Measurements from ENCODE around the gene TIMM13. TPM values are rescaled to one million over a fixed set of nuclear protein-coding genes. Genes with fewer than 3 reads are reported as not detected.

TIMM13 gene
- polyA plus RNA-seq, 1 donor (not counting 4 experiments of a cell fraction or from before 2014, with no cell fraction given), result 45.0 TPM

DNA sequence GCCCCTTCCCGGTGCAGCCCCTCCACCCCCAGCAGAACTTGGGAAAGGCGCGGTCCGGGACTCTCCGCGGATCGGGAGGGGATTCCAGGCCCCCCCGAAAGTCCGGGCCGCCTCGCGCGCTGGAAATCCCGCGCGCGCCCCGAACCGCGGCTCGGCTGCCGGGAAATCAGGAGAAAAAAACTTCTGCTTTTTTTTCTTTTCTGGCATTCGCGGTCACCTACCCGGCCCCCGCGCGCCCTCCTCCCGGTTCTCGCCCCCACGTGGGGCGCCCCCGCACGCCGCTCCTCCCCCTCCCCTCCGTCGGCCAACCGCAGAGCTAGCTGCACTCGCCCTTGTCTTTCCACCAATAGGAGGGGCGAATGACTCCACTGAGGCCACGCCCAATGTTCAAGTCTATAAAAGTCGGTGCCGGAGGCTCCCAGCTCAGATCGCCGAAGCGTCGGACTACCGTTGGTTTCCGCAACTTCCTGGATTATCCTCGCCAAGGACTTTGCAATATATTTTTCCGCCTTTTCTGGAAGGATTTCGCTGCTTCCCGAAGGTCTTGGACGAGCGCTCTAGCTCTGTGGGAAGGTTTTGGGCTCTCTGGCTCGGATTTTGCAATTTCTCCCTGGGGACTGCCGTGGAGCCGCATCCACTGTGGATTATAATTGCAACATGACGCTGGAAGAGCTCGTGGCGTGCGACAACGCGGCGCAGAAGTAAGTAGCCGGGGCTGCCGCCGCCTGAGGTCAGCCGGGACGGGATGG, 48.5 kb upstream of the TIMM13 start, which contains the start of gene GADD45B:
Gene GADD45B, plus strand, starts transcription at position 426 of the 749 bp plus-strand sequence. Its CDS starts 232 bp downstream, at position 658.
- Histone ChIP-seq H3K27me3 (ENCODE audit: control insufficient read depth, extremely low read depth, insufficient read depth, low read length) (no peaks in the 10 kb centered on the region), H4K20me1 (ENCODE audit: control insufficient read depth, extremely low read depth, insufficient read depth, low read length) (peaks cover 6% of the 10 kb centered on the region), H3K9me3 (ENCODE audit: control insufficient read depth, low read depth, low read length) (no peaks in the 10 kb centered on the region), H3K4me2 (ENCODE audit: control insufficient read depth, extremely low read depth, insufficient read depth, low read depth, low read length) (peak within 1 kb of the TSS; percentile 96), H3K27ac (ENCODE audit: control insufficient read depth, insufficient read depth, low read length) (peak within 1 kb of the TSS; percentile 76), H3K4me1 (ENCODE audit: control insufficient read depth, extremely low read depth, insufficient read depth, low read length) (peaks cover 5% of the 10 kb centered on the region), H2AFZ (ENCODE audit: control insufficient read depth, low read length) (peak within 1 kb of the TSS; percentile 20), H3K4me3 (ENCODE audit: control insufficient read depth in 2 of 3, extremely low read depth in 1 of 3, insufficient read depth in 2 of 3, low read depth in 1 of 3, low read length in 3 of 3) (peak within 1 kb of the TSS; percentile 84 to 99 (median 89)), H3K79me2 (ENCODE audit: control insufficient read depth, insufficient read depth, low read length) (peaks cover 21% of the 10 kb centered on the region), H3K9ac (ENCODE audit: control insufficient read depth, extremely low read depth, insufficient read depth, low read length) (peak within 1 kb of the TSS; percentile 86), H3K36me3 (ENCODE audit: control insufficient read depth in 2 of 2, extremely low read depth in 1 of 2, insufficient read depth in 2 of 2, low read length in 2 of 2) (peaks cover 5 to 8% of the 10 kb centered on the region in 2 experiments), H3K9me1 (ENCODE audit: control insufficient read depth, extremely low read depth, insufficient read depth, low read length) (no peaks in the 10 kb centered on the region)
- DNase-seq (ENCODE audit: low read depth, low spot score) (peak; percentile 90), FAIRE-seq (peak; percentile 66)
- TF ChIP-seq, protein P1, sequence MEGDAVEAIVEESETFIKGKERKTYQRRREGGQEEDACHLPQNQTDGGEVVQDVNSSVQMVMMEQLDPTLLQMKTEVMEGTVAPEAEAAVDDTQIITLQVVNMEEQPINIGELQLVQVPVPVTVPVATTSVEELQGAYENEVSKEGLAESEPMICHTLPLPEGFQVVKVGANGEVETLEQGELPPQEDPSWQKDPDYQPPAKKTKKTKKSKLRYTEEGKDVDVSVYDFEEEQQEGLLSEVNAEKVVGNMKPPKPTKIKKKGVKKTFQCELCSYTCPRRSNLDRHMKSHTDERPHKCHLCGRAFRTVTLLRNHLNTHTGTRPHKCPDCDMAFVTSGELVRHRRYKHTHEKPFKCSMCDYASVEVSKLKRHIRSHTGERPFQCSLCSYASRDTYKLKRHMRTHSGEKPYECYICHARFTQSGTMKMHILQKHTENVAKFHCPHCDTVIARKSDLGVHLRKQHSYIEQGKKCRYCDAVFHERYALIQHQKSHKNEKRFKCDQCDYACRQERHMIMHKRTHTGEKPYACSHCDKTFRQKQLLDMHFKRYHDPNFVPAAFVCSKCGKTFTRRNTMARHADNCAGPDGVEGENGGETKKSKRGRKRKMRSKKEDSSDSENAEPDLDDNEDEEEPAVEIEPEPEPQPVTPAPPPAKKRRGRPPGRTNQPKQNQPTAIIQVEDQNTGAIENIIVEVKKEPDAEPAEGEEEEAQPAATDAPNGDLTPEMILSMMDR (optimal IDR thresholded peaks at IDR 0.05 in 1 of 3, IDR thresholded peaks at IDR 0.05 in 1 of 3, conservative IDR thresholded peaks at IDR 0.05 in 1 of 3; ENCODE audit: extremely low read depth in 1 of 3, insufficient read depth in 2 of 3, low read length in 3 of 3), result no peak
- TF ChIP-seq EZH2 (IDR thresholded peaks at IDR 0.05; ENCODE audit: low read length), result no peak
- dilution Hi-C loops (cut with MboI; ENCODE audit: extremely low pct_ligation_motif_present, low sequenced_read_pairs), result no loop called here

DNA sequence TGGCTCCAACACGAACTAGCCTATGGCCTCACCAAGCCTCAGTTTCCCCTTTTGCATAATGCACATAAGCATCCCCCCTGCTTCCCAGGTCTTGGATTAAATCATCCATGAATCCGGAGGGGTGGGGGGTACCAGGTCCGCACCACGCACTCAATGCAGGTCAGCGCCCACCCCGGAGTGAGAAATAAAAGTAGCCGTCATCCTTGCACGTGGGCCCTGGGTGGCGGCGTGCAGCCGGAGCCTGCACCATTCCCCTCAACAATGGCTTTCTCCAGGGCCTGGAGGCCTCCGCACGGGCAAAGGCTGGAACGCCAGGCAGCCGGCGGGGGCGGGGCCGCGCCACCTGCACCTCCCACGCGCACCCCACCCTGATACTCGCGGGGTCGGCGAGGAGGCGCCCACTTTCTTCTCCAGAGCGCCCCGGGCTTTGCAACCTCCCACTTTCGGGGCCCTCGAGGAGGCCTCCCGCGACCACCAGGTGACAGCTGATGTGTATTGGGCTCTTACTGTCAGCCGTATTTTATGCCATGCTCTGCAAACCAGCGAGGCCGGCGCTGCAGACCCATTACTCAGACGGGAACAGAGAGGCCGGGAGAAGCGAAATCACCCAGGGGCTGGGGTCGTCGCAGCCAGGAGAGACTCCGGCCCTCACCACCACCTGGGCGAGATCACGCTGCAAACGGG, 47.8 kb upstream of the TIMM13 start:
- Histone ChIP-seq H3K36me3 (ENCODE audit: control insufficient read depth in 2 of 2, extremely low read depth in 1 of 2, insufficient read depth in 2 of 2, low read length in 2 of 2) (peaks cover 5 to 8% of the 10 kb centered on the region in 2 experiments), H3K4me2 (ENCODE audit: control insufficient read depth, extremely low read depth, insufficient read depth, low read depth, low read length) (peak overlapping the region; percentile 96), H3K9me3 (ENCODE audit: control insufficient read depth, low read depth, low read length) (no peaks in the 10 kb centered on the region), H4K20me1 (ENCODE audit: control insufficient read depth, extremely low read depth, insufficient read depth, low read length) (peaks cover 6% of the 10 kb centered on the region), H3K4me3 (ENCODE audit: control insufficient read depth in 2 of 3, extremely low read depth in 1 of 3, insufficient read depth in 2 of 3, low read depth in 1 of 3, low read length in 3 of 3) (peak overlapping the region; percentile 67 to 99 (median 89)), H3K4me1 (ENCODE audit: control insufficient read depth, extremely low read depth, insufficient read depth, low read length) (peaks cover 5% of the 10 kb centered on the region), H3K9ac (ENCODE audit: control insufficient read depth, extremely low read depth, insufficient read depth, low read length) (peak overlapping the region; percentile 70), H3K79me2 (ENCODE audit: control insufficient read depth, insufficient read depth, low read length) (peaks cover 21% of the 10 kb centered on the region), H3K27ac (ENCODE audit: control insufficient read depth, insufficient read depth, low read length) (peak overlapping the region; percentile 74), H3K27me3 (ENCODE audit: control insufficient read depth, extremely low read depth, insufficient read depth, low read length) (no peaks in the 10 kb centered on the region), H3K9me1 (ENCODE audit: control insufficient read depth, extremely low read depth, insufficient read depth, low read length) (no peaks in the 10 kb centered on the region), H2AFZ (ENCODE audit: control insufficient read depth, low read length) (peak overlapping the region; percentile 20)
- TF ChIP-seq, protein P1 (optimal IDR thresholded peaks at IDR 0.05 in 1 of 3, IDR thresholded peaks at IDR 0.05 in 1 of 3, conservative IDR thresholded peaks at IDR 0.05 in 1 of 3; ENCODE audit: extremely low read depth in 1 of 3, insufficient read depth in 2 of 3, low read length in 3 of 3), result peak in 1 of 3 experiments; percentile 11
- TF ChIP-seq EZH2 (IDR thresholded peaks at IDR 0.05; ENCODE audit: low read length), result no peak
- FAIRE-seq (no peak), DNase-seq (ENCODE audit: low read depth, low spot score) (no peak)
- dilution Hi-C loops (cut with MboI; ENCODE audit: extremely low pct_ligation_motif_present, low sequenced_read_pairs), result no loop called here
